GM12873 (cell line): ENCODE data around the gene AKAP13.

Experiments used
- TF ChIP-seq, protein P1 (sequence below): IDR thresholded peaks from 2 replicates; pipeline ENCODE4 v1.5.1; 2012; ENCODE audit warnings: low read depth, mild to moderate bottlenecking, moderate library complexity, low read length, control low read depth; ENCODE audit not compliant: insufficient read depth; ENCODE audit errors: missing control alignments

Gene AKAP13

DNA sequence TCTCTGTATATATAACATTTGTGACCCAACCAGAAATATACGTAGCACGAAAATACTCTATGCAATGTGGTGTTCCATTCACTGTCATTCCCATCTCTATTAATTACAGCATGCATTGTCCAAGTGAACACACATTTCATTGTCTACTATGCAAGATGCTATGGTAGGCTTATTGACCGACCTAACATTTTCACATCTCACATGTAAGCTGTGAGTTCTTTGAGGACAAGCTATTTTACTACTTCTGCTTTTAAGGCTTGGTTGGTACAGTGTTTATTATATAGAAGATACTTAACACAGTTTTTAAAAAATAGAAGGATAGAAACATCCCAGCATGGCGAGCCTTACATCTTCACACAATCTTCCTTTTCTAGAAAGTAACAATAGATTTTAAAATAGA, 249.9 kb downstream of the AKAP13 start:
- TF ChIP-seq, protein P1, sequence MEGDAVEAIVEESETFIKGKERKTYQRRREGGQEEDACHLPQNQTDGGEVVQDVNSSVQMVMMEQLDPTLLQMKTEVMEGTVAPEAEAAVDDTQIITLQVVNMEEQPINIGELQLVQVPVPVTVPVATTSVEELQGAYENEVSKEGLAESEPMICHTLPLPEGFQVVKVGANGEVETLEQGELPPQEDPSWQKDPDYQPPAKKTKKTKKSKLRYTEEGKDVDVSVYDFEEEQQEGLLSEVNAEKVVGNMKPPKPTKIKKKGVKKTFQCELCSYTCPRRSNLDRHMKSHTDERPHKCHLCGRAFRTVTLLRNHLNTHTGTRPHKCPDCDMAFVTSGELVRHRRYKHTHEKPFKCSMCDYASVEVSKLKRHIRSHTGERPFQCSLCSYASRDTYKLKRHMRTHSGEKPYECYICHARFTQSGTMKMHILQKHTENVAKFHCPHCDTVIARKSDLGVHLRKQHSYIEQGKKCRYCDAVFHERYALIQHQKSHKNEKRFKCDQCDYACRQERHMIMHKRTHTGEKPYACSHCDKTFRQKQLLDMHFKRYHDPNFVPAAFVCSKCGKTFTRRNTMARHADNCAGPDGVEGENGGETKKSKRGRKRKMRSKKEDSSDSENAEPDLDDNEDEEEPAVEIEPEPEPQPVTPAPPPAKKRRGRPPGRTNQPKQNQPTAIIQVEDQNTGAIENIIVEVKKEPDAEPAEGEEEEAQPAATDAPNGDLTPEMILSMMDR, result no peak

DNA sequence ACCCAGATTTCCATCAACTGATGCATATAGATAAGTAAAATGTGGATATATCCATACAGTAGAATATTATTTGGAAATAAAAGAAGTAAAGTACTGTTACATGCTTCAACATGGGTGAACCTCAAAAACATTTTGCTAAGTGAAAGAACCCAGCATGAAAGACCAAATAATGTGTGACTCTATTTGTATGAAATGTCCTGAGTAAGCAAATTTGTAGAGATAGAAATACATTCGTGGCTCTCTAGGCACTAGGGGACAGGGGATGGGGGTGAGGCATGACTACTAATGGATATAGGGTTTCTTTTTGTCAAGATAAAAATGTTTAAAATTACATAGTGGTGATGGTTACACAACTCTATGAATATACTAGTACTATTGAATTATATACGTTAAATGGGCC, 250.6 kb downstream of the AKAP13 start:
- TF ChIP-seq, protein P1, result no peak

DNA sequence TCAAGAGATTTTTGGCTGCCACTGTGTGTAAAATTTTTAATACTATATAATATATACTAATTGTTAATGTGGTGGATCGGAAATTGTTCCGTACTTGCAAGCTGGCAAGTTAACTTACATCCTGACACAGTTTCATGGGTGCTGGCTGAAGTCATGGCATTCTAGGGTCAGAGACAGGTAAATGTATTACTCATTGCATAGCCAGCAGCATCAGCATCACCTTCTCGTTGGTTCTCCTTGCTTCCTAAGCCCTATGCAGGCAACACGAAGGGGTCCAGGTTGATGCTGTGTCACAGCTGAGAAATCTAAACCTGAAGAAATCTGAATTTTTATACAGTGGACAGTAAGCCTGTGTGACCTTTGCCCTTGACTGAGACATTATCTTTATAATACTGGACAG, 251.6 kb downstream of the AKAP13 start:
- TF ChIP-seq, protein P1, result no peak

GRCh38 chr15:85633859-85634258, 253.5 kb downstream of the AKAP13 start:
- TF ChIP-seq, protein P1, result no peak

DNA sequence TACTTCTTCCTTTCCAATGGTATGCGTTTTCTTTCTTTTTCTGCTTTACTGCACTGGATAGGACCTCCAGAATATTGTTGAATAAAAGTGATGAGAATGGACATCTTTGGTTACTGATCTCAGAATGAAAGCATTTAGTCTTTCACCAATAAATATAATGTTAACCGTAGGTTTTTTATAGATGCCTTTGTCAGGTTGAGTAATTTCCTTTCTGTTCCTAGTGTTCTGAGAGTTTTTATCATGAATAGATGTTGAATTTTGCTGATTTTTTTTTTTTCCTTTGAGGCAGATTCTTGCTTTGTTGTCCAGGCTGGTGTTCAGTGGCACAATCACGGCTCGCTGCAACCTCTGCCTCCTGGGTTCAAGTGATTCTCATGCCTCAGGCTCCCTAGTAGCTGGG, 255.9 kb downstream of the AKAP13 start:
- TF ChIP-seq, protein P1, result no peak

GRCh38 chr15:85639752-85640381, 259.5 kb downstream of the AKAP13 start:
- TF ChIP-seq, protein P1, result no peak

DNA sequence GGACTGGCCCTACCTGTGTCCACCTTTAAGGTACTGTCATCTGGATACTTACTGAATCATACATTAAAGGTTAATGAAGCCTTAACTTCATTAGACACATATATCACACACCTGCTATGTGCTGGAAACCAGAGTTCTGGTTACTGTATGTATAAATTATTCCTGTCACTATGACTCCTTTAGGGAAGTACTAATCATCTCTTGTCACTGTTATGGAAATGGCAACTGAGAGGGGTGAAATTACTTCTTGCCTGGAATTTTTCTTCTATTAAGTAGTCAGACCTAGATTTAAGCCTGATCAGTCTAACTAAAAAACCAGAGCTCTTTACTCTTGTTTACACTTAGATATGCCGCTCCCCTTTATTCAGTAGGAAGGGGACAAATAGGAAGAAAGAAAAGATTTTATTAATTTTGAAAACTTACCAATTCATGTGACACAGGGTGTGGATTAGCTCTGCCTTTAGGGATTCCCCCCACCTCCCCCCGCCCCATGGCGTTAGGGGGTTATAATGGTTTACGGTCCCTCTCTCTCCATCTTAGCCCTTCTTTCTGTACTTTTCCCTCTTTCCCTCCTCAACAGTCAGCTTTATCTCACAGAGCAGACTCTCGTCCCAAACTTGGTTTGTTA, 261.8 kb downstream of the AKAP13 start:
- TF ChIP-seq, protein P1, result no peak
